ENCODE data around the gene IRGQ.

IRGQ gene

GRCh38 chr19:43616954-43617353, 21.0 kb upstream of the IRGQ start:
- TF ChIP-seq CTCF (IDR thresholded peaks at IDR 0.05; ENCODE audit: low read depth, low read length) = no peak
- no peak for DNase-seq (ENCODE audit: extremely low read depth, low read depth)

DNA sequence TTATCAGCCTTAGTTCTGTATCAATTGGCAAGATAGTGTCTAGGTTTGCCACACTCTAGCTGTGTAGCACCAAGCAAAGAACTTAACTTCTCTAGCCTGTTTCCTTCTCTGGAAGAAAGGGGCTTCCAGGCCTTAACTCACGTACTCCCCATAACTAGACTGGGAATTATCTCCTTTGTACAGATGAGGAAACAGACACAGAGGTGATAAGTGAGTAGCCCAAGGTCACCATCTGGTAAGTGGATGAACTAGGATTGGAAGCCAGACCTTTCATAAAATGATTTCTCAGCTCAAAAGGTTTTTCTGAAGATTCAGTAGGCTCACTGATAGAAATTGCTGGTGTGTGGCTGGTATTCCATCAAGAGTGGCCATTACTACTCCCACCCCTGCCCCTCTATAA, 20.4 kb upstream of the IRGQ start:
- DNase-seq (ENCODE audit: extremely low read depth, low read depth) = no peak

DNA sequence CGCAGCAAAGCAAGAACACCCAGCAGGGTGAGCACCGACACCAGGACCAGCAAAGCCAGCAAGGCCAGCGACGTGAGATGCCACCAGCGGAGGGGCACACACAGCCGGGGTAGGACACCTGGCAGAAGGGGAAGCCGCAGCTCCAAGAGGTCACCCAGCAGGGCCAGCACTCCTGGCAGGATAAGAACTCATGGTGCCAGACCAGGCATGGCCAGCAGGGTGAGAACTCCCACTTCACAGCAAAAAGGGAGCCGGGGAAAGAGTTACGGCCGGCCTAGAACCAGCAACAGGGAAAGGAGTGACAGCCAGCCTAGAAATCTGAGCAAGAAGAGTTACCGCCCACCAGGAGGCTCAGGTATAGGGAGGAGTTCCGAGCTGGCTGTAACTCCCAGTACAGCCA, 16.4 kb upstream of the IRGQ start:
- no peak for TF ChIP-seq CTCF (IDR thresholded peaks at IDR 0.05; ENCODE audit: low read depth, low read length)
- no peak for DNase-seq (ENCODE audit: extremely low read depth, low read depth)

More for the DNA sequence above, 20.4 kb upstream of the IRGQ start:
- no peak for TF ChIP-seq CTCF (IDR thresholded peaks at IDR 0.05; ENCODE audit: low read depth, low read length)

GRCh38 chr19:43611788-43612187, 15.9 kb upstream of the IRGQ start, which contains the start of gene SRRM5:
TSS of gene SRRM5 (plus strand) at chr19:43612088. CDS start at chr19:43612122, 34 bp downstream.
- no peak for DNase-seq (ENCODE audit: extremely low read depth, low read depth)
- no peak for TF ChIP-seq CTCF (IDR thresholded peaks at IDR 0.05; ENCODE audit: low read depth, low read length)

DNA sequence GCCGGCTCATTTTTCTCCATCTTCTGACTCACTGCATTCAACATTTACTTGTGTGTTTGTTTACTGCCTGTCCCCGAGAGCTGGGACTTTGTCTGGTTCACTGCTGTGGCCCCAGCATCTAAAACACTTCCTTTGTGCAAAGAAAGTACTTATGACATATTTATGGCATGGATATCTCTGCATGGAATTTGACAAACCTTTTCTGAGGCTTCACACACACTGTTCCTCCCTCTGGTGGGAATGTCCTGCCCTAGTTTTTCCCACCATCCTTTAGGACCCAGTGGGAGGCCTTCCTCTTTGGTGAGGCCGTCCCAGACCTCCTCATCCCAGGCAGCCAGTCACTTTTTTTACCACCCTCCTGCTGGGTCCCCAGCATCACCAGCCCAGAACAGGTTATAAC, 14.6 kb upstream of the IRGQ start:
- DNase-seq (ENCODE audit: extremely low read depth, low read depth) = no peak
- TF ChIP-seq CTCF (IDR thresholded peaks at IDR 0.05; ENCODE audit: low read depth, low read length) = no peak

DNA sequence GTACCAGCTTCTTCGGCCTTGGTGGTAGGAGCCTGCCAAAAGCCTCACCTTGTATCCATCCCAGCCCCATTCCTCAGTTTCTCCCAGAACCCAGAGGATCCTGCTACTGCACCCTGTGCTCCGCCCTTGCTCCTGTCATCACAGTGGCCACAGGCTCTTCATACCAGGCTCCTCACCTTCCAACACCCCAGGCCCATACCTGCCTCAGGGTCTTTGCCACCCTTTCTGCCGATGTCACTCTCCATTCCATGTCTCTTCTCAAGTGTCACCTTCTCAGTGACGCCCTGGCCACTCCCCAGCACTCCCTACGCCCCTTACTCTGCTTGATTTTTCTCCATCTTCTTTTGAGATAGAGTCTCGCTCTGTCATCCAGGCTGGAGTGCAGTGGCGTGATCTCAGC, 13.9 kb upstream of the IRGQ start:
- no peak for TF ChIP-seq CTCF (IDR thresholded peaks at IDR 0.05; ENCODE audit: low read depth, low read length)
- no peak for DNase-seq (ENCODE audit: extremely low read depth, low read depth)

DNA sequence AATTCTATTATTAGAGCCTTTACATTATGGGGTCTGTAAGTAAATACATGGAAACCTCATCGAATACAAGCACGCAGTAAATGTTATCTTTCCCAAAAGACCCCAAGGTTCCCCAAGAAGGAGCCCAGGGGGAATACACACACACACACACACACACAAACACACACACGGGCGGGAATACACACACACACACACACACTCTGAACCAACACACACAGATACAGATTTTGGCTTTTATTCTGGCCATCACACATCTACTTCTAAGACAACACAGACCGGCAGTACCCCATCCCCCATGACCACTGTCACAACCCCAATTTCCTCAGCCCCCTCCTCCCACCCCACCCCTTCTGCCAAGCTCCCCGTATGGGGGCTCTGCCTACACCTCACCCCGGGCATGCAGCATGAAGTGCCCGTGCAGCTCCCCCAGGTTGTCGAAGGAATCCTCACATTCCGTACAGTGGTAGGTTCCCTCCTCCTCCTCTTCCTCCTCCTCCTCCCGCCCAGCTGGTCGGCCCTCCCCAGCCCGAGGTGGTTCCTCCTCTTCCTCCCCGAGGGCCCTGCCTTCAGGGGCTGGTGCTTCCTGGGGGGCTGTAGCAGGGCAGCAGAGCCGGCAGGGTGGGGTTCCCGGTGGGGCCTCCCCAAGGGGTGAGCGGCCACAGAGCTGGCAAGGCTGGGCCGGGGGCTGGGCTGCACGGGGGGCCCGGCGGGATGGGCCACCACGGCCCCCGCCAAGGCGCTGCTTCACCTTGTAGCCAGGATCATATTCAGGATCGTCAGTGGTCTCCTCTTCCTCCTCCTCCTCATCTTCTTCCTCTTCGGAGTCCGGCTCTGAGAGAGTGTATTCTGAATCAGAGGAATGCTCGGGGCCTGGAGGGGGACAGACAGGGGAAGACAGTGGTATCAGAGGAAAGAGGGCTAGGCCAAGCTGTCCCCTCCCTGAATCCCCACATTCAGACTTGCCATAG, 11.6 kb upstream of the IRGQ start:
- no peak for TF ChIP-seq CTCF (IDR thresholded peaks at IDR 0.05; ENCODE audit: low read depth, low read length)
- DNase-seq (ENCODE audit: extremely low read depth, low read depth) = no peak
